Dermis microvascular lymphatic vessel endothelial cell (primary cell): ENCODE data around the gene KIZ. TPM values are rescaled to one million over a fixed set of nuclear protein-coding genes. Genes with fewer than 3 reads are reported as not detected.
"Not testable (repeated sequence)": the region's sequence is repeated elsewhere in the genome, so short reads cannot be mapped to it uniquely, and the experiment has no call there.

ENCODE experiments used
- DNase-seq, 2 donors: peaks; one replicate each; pipeline versions ENCODE4 v3.0.0 to v3.0.0-alpha.2; 2010; ENCODE audit warnings: low read depth in 2 of 2
- total RNA-seq: library from RNA; depleted of rRNA; stranded (reverse); fragments of >200 nt; gene quantifications from 2 replicates; pipeline ENCODE4 v1.2.1, GENCODE V29; 2014

KIZ gene
- total RNA-seq, 1 donor from 2014 or later = 3.2 TPM

- DNase-seq = no peak
Measured at GRCh38 chr20:21139881-21140566, 14.1 kb downstream of the KIZ start.

- DNase-seq = no peak
Measured at GRCh38 chr20:21141825-21142224, 15.9 kb downstream of the KIZ start.

GRCh38 chr20:21143194-21143890 is 17.5 kb downstream of the KIZ start:
- DNase-seq = no peak

- no peak for DNase-seq
Measured at GRCh38 chr20:21145424-21145823, 19.5 kb downstream of the KIZ start.

- DNase-seq = no peak
Measured at GRCh38 chr20:21146215-21146614, 20.3 kb downstream of the KIZ start.

GRCh38 chr20:21147593-21147992 is 21.7 kb downstream of the KIZ start:
- no peak for DNase-seq

- no peak for DNase-seq
Measured at GRCh38 chr20:21149344-21149743, 23.5 kb downstream of the KIZ start.

- DNase-seq = no peak
Measured at GRCh38 chr20:21151791-21152190, 25.9 kb downstream of the KIZ start.

- DNase-seq = no peak
Measured at GRCh38 chr20:21154692-21155091, 28.8 kb downstream of the KIZ start.

GRCh38 chr20:21155268-21155667 is 29.4 kb downstream of the KIZ start:
- DNase-seq = no peak

GRCh38 chr20:21156266-21156665 is 30.4 kb downstream of the KIZ start:
- no peak for DNase-seq

GRCh38 chr20:21157006-21157405 is 31.1 kb downstream of the KIZ start:
- no peak for DNase-seq

GRCh38 chr20:21159658-21160380 is 33.9 kb downstream of the KIZ start:
- no peak for DNase-seq

GRCh38 chr20:21161926-21162325 is 36.0 kb downstream of the KIZ start:
- no peak for DNase-seq

- DNase-seq = no peak
Measured at GRCh38 chr20:21162631-21163030, 36.7 kb downstream of the KIZ start.

- DNase-seq = no peak
Measured at GRCh38 chr20:21166801-21167200, 40.9 kb downstream of the KIZ start.

- DNase-seq = no peak
Measured at GRCh38 chr20:21167261-21167660, 41.4 kb downstream of the KIZ start.

- not testable (repeated sequence) for DNase-seq
Measured at GRCh38 chr20:21168061-21168460, 42.2 kb downstream of the KIZ start.

- DNase-seq = no peak
Measured at GRCh38 chr20:21172626-21173025, 46.7 kb downstream of the KIZ start.

- no peak for DNase-seq
Measured at GRCh38 chr20:21173485-21173884, 47.6 kb downstream of the KIZ start.

- DNase-seq = no peak
Measured at GRCh38 chr20:21174516-21175239, 48.8 kb downstream of the KIZ start.

GRCh38 chr20:21175433-21175832 is 49.6 kb downstream of the KIZ start:
- DNase-seq = no peak
